PC-9 (cell line): Measurements from ENCODE around the gene PITX1. TPM values are rescaled to one million over a fixed set of nuclear protein-coding genes. Genes with fewer than 3 reads are reported as not detected.

Experiments
- BruUV-seq: library from RNA; stranded (reverse); fragments of 400-500 nt; replicated peaks from 2 replicates; lab custom pipeline; 2021; lab: Mats Ljungman, UMichigan
- CTCF ChIA-PET: fragments of 300-600 bp; sonication (Branson Sonifier 250); formaldehyde crosslinking; loops from one replicate; lab custom pipeline; 2022; ENCODE audit warnings: antibody characterized with exemption; lab: Charles Lee
- POLR2A ChIA-PET: fragments of 300-600 bp; sonication (Branson Sonifier 250); formaldehyde crosslinking; loops from one replicate; lab custom pipeline; 2022; ENCODE audit warnings: antibody characterized with exemption; ENCODE audit not compliant: unreplicated experiment; lab: Charles Lee
- DNase-seq, 2 experiments: peaks; one replicate each; pipeline versions ENCODE4 v3.0.0 to v3.0.0-alpha.2; 2015 to 2022; ENCODE audit warnings: mixed read lengths in 1 of 2
- H2AFZ ChIP-seq: fragments of 200-600 bp; sonication (generic); 2 replicates; pipeline ENCODE4 v1.8.1; 2017; ENCODE audit warnings: antibody characterized with exemption
- H3F3A ChIP-seq: fragments of 200-600 bp; sonication (generic); 2 replicates; pipeline ENCODE4 v1.8.1; 2017; ENCODE audit warnings: antibody characterized with exemption, mild to moderate bottlenecking, low read depth; ENCODE audit not compliant: insufficient read depth
- H3K27ac ChIP-seq: fragments of 200-600 bp; sonication (generic); 2 replicates; pipeline ENCODE4 v1.6.1; 2016; ENCODE audit warnings: mixed run types
- H3K27me3 ChIP-seq: fragments of 200-600 bp; sonication (generic); 2 replicates; pipeline ENCODE4 v1.6.1; 2016; ENCODE audit warnings: low read depth, mixed run types; ENCODE audit not compliant: insufficient read depth
- H3K36me3 ChIP-seq: fragments of 200-600 bp; sonication (generic); 2 replicates; pipeline ENCODE4 v1.6.1; 2016; ENCODE audit warnings: low read depth, mixed run types
- H3K4me1 ChIP-seq: fragments of 200-600 bp; sonication (generic); replicated peaks from 2 replicates; pipeline ENCODE4 v1.6.1; 2016; ENCODE audit warnings: mixed run types; ENCODE audit not compliant: insufficient read depth
- H3K4me2 ChIP-seq: fragments of 200-600 bp; sonication (generic); 2 replicates; pipeline ENCODE4 v1.6.1; 2017; ENCODE audit warnings: mixed run types
- H3K4me3 ChIP-seq: fragments of 200-600 bp; sonication (generic); 2 replicates; pipeline ENCODE4 v1.6.1; 2016; ENCODE audit warnings: mixed run types
- H3K79me2 ChIP-seq: fragments of 200-600 bp; sonication (generic); 2 replicates; pipeline ENCODE4 v1.6.1; 2017; ENCODE audit warnings: low read depth, mixed run types
- H3K9me2 ChIP-seq: fragments of 200-600 bp; sonication (generic); 2 replicates; pipeline ENCODE4 v1.8.1; 2017; ENCODE audit warnings: mild to moderate bottlenecking; ENCODE audit not compliant: insufficient read depth
- H3K9me3 ChIP-seq: fragments of 200-600 bp; sonication (generic); 2 replicates; pipeline ENCODE4 v1.8.1; 2016; ENCODE audit warnings: low read depth; ENCODE audit not compliant: insufficient read depth
- H4K20me1 ChIP-seq: fragments of 200-600 bp; sonication (generic); 2 replicates; pipeline ENCODE4 v1.8.1; 2017; ENCODE audit not compliant: insufficient read depth
- EZH2 ChIP-seq: fragments of 200-600 bp; sonication (generic); IDR thresholded peaks from 2 replicates; pipeline ENCODE4 v1.8.0; 2017; ENCODE audit warnings: antibody characterized with exemption, low read depth
- intact Hi-C: fragments of 100-400 bp; cut with micrococcal nuclease; formaldehyde crosslinking; loops from one replicate; pipeline ENCODE4 v1.10.0; 2022; ENCODE audit not compliant: unreplicated experiment
- total RNA-seq: library from RNA; stranded (reverse); gene quantifications from 2 replicates; pipeline ENCODE4 v1.2.3, GENCODE V29; 2021
- TF ChIP-seq, protein P1 (sequence below): fragments of 200-600 bp; sonication (generic); conservative IDR thresholded peaks from 2 replicates; pipeline ENCODE4 v1.6.1; 2017; ENCODE audit warnings: mixed run types, antibody characterized with exemption, mild to moderate bottlenecking, moderate library complexity

Gene PITX1
- total RNA-seq, 1 experiment from 2014 or later: 27.8 TPM

GRCh38 chr5:135076051-135076491 is 42.0 kb upstream of the PITX1 start:
- intact Hi-C loops: no loop called here
- CTCF ChIA-PET: interaction anchor here (0.6 kb wide), 1 partner anchor 58 kb away, joined by 3 read pairs; no protein-coding TSS in a partner anchor
- no peaks in the 10 kb centered on the region for H3K27me3 ChIP-seq
- no TSS peak for BruUV-seq
- H3K79me2 ChIP-seq: no peaks in the 10 kb centered on the region
- peaks cover 4% of the 10 kb centered on the region; the same call in 1 of the 2 replicates for H3K9me3 ChIP-seq
- no peaks in the 10 kb centered on the region for H3K9me2 ChIP-seq
- H3K4me1 ChIP-seq: no peaks in the 10 kb centered on the region
- TF ChIP-seq, protein P1, sequence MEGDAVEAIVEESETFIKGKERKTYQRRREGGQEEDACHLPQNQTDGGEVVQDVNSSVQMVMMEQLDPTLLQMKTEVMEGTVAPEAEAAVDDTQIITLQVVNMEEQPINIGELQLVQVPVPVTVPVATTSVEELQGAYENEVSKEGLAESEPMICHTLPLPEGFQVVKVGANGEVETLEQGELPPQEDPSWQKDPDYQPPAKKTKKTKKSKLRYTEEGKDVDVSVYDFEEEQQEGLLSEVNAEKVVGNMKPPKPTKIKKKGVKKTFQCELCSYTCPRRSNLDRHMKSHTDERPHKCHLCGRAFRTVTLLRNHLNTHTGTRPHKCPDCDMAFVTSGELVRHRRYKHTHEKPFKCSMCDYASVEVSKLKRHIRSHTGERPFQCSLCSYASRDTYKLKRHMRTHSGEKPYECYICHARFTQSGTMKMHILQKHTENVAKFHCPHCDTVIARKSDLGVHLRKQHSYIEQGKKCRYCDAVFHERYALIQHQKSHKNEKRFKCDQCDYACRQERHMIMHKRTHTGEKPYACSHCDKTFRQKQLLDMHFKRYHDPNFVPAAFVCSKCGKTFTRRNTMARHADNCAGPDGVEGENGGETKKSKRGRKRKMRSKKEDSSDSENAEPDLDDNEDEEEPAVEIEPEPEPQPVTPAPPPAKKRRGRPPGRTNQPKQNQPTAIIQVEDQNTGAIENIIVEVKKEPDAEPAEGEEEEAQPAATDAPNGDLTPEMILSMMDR: no peak
- TF ChIP-seq EZH2: no peak
- no peak overlapping the region for H2AFZ ChIP-seq
- H3K27ac ChIP-seq: no peak overlapping the region
- H4K20me1 ChIP-seq: no peaks in the 10 kb centered on the region
- no peak overlapping the region for H3K4me2 ChIP-seq
- H3K36me3 ChIP-seq: no peaks in the 10 kb centered on the region
- DNase-seq: no peak
- no peaks in the 10 kb centered on the region for H3F3A ChIP-seq
- POLR2A ChIA-PET: no interaction called here
- H3K4me3 ChIP-seq: no peak overlapping the region

DNA sequence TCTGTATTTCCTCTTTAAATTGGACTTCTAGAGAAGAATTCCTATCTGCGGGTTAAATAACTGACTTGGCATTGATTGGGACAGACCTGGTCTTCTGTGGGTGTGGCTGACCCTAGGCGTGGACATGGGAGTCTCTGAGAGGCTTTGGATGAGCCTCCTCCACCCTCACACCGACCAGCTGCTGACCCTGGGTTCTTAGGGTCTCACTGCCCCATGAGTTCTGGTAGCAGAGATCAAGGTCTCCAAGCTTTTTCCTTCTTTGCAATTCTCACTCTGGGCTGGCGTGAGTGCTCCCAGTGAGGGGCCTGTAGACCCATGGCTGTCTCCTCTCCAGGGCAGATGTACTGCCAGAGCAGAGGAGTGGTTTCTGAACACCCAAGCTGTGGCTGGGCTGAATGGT is 41.6 kb upstream of the PITX1 start:
- Histone ChIP-seq H3K36me3 (no peaks in the 10 kb centered on the region), H3K4me1 (no peaks in the 10 kb centered on the region), H3K4me3 (no peak overlapping the region), H3K79me2 (no peaks in the 10 kb centered on the region), H3K27me3 (no peaks in the 10 kb centered on the region), H3K4me2 (no peak overlapping the region), H3F3A (no peaks in the 10 kb centered on the region), H3K9me3 (no peaks in the 10 kb centered on the region), H3K27ac (no peak overlapping the region), H4K20me1 (no peaks in the 10 kb centered on the region), H2AFZ (no peak overlapping the region), H3K9me2 (no peaks in the 10 kb centered on the region)
- no TSS peak for BruUV-seq
- TF ChIP-seq, protein P1: no peak
- TF ChIP-seq EZH2: no peak
- no peak for DNase-seq
- intact Hi-C loops: no loop called here
- CTCF ChIA-PET: no interaction called here
- POLR2A ChIA-PET: no interaction called here

- no peak overlapping the region for H2AFZ ChIP-seq
- intact Hi-C loops: no loop called here
- DNase-seq: no peak
- H3K9me3 ChIP-seq: no peaks in the 10 kb centered on the region
- no peaks in the 10 kb centered on the region for H3K36me3 ChIP-seq
- H3K27me3 ChIP-seq: no peaks in the 10 kb centered on the region
- ChIA-PET POLR2A (no interaction called here), CTCF (no interaction called here)
- BruUV-seq: no TSS peak
- no peaks in the 10 kb centered on the region for H3K9me2 ChIP-seq
- no peak overlapping the region for H3K4me2 ChIP-seq
- no peak for TF ChIP-seq EZH2
- TF ChIP-seq, protein P1: no peak
- no peaks in the 10 kb centered on the region for H3F3A ChIP-seq
- no peaks in the 10 kb centered on the region for H3K79me2 ChIP-seq
- H4K20me1 ChIP-seq: no peaks in the 10 kb centered on the region
- no peaks in the 10 kb centered on the region for H3K4me1 ChIP-seq
- no peak overlapping the region for H3K4me3 ChIP-seq
- no peak overlapping the region for H3K27ac ChIP-seq
Observed at GRCh38 chr5:135073761-135074345, 39.8 kb upstream of the PITX1 start.
